NCI-H146 treated with DMSO at 0.1 percent for 48 hours (cell line): ENCODE data around the gene GABRR3.
"Not testable (repeated sequence)": the region's sequence is repeated elsewhere in the genome, so short reads cannot be mapped to it uniquely, and the experiment has no call there.

Source experiments
- DNase-seq: peaks from one replicate; lab custom pipeline; 2025; ENCODE audit not compliant: unreplicated experiment; lab: John Stamatoyannopoulos, UW

GABRR3 gene

DNA sequence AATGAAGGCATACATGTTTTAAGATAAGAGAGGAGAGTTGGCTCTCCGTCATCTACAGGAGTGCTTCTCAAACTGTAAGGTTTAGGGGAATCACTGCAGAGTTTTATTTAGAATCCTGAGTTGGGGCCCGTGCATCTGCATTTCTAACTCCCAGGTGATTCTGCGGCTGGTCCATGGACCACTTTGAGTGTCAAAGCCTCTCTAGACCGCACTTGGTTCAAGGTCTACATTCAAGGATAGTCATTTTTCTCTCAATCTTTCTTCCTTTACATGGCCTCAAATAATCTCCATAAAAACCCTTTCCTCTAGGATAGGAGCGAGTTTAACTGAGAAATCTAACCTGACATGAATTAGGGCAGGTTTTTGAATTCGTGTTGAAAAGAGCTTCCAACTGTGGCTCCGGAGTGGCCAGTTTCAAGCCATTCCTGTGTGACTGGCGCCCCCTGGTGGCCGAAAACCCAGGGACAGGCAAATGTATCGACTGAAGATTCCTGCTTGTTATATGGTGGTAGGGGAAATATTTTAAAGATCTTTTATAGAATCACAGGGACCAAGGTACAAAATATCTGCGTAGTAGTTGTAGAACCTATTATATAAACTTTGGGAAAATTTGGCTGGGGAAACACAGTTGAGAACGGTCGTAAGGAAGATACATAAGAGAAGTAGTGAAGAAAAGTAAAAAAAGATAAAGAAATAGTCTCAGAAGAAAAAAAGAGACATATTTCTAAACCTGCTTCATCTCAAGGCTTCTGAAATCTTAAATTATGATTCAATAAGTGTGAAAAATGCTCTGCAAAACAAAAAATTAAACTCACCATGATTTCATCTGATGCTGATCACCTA lies 11.9 kb downstream of the GABRR3 start:
- peak; percentile 19 for DNase-seq

GRCh38 chr3:98021830-98022560 lies 13.1 kb downstream of the GABRR3 start:
- DNase-seq, result no peak

- DNase-seq, result no peak
Observed at GRCh38 chr3:98020412-98020811, 14.7 kb downstream of the GABRR3 start.

DNA sequence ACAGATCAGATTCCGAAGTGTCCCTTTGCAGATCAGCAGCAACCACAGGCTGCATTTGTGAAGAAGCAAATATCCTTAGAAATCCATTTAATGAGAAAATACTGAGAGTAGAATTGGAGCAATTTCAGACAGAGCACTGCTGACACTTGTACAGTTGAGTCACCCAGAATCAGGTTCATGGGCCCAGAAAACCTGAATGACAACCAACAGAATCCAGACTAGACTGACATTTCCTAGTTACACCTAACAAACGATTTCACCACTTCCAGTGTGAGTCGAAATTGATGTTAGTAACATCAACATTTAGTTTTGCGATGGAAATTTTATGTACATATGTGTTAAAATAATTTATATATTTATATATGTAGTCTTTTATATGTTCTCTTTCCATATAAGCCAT lies 16.8 kb downstream of the GABRR3 start:
- DNase-seq, result no peak

- no peak for DNase-seq
Observed at GRCh38 chr3:98014268-98014585, 20.9 kb downstream of the GABRR3 start.

GRCh38 chr3:98013411-98014267 lies 21.5 kb downstream of the GABRR3 start:
- DNase-seq, result no peak

DNA sequence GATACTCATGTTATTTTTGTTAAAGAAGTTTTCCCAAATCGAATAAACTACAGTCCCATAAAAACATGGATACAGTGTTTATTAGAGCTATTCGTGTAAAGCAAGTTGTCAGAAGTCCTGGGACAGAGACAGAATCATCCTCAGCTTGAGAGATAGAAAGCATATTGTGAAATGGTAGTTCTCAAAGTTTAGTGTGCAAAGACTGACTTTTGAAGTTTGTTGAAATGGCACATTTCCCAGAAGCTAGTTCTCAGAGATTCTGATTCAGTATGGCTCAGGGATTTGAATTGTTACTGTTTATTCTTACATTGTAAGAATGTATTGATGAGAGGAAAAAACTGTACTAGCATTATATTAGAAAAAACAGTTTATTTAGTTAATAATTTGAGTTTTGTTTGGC lies 22.1 kb downstream of the GABRR3 start:
- no peak for DNase-seq

DNA sequence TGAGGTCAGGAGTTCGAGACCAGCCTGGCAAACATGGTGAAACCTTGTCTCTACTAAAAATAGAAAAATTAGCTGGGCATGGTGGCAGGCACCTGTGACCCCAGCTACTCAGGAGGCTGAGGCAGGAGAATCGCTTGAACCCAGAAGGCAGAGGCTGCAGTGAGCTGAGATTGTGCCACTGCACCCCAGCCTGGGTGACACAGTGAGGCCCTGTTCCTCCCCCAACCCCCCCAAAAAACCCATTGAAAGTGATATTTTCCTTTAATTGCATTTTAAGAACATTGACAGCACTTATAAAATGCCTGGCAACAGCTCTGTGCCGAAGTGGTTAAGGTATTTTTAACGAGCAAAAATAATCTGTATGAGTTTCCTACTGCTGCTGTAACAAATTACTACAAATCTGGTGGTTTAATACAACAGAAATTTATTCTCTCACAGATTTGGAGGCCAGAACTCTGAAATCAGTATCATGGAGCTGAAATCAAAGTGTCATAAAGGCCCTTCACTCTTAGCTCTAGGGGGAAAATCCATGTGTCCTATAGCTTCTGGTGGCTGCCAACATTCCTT lies 24.1 kb downstream of the GABRR3 start:
- not testable (repeated sequence) for DNase-seq

GRCh38 chr3:98010194-98010882 lies 24.8 kb downstream of the GABRR3 start:
- DNase-seq, result no peak

GRCh38 chr3:98008855-98009254 lies 26.3 kb downstream of the GABRR3 start:
- no peak for DNase-seq

DNA sequence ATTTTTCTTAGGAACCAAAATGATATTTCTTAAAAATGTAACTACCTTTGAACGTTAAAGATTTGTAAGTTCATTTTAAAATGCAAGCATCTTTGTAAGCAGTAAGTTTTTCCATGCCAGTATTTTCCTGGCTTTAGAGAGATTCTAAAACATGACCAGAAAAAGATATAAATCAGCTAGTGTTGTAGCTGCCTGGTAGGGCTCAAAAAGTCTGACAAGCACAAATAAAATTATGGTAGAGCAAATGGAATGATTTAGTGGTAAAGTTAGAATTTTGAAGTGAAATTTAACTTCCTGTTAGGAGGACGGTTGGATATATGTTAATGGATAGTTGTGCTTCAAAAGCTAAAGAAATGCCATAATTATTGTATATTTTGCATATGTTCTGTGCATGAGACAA lies 29.7 kb downstream of the GABRR3 start:
- no peak for DNase-seq

DNA sequence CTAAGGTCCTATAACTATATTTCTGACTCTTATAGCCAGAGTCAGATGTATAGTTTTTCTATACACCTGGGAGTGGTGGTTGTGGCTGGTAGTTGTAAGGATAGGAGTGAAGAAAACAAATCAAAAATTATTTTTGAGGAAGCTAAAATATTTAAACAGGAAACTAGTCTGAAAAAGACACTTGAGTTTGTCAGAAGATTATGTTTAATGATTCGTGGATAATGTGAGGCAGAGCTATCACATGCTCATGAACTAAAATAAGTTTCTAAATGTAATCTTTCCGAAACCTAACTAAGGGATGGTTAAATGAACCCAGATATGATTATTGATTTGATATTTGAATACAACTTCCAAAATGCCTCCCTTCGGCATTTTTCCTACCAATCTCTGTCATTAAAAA lies 30.4 kb downstream of the GABRR3 start:
- DNase-seq, result no peak

GRCh38 chr3:98003306-98003969 lies 31.7 kb downstream of the GABRR3 start:
- DNase-seq, result no peak

GRCh38 chr3:98002717-98003116 lies 32.4 kb downstream of the GABRR3 start:
- DNase-seq, result no peak

- no peak for DNase-seq
Observed at GRCh38 chr3:97999994-98000393, 35.1 kb downstream of the GABRR3 start.

DNA sequence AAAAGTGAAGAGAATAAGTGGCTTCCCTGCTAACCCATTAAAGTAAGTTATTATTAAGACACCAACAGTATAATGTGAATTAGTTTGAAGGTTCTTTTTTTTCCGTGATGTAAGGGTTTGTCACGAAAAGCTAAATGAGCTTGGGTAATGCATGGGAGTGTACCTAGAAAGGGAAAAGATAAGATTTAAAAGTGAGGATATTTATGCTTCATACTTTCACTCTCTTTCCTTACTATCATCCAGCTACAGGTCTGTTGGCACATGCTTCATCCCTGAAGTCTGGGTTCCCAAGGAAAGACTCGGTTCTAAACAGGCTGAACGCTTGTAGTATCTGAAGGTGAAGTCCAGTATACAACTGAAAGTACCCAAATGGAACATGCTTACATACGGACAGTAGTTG lies 36.0 kb downstream of the GABRR3 start:
- DNase-seq, result no peak

DNA sequence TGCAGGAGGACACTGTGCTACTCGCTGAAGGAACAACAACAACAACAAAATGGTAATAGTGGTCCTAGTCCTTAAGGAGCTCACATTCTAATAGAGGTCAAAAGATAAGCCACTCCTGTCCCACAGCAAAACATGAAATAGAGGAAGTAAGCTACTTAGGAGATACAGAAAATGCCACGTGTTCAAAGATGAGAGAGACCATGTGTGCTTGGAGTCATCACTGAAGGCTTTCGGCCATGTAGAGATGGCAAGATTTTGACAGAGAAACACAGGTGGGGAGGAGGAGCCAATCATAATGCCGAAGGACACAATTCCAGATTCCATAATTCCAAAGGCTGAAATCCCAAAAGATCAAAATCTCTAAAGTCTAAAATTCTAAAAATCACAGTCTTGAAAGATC lies 38.1 kb downstream of the GABRR3 start:
- no peak for DNase-seq

DNA sequence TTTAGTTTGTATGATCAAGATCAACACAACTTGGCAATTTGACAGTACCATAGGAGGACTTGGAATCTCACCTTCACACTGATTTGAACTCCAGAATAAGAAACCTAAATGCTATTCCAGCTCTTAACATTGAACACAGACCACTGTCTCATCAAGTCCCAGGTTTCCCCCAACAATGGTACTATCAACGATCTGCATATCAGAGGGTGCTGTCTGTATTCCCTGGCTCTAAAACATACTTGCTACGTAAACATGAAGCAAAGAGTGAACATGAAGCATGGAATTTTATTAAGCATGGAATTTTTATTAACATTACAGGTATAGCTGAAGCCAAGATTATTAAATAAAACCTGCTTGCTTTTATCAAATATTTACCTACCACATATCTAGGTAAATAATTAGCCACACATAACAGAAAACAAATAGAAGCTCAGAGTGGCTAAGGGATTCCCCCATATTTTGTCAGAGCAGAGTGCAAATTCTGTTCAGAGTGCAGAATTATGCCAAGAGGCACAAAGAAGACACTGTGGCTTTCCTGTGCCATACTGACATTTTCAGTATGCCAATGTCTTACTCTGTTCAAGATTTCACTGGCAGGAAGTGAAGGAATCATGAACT lies 40.7 kb downstream of the GABRR3 start:
- no peak for DNase-seq

GRCh38 chr3:97993526-97993925 lies 41.6 kb downstream of the GABRR3 start:
- DNase-seq, result no peak
